K562 (cell line): ENCODE results near the gene GALNT9. TPM values are rescaled to one million over a fixed set of nuclear protein-coding genes. Genes with fewer than 3 reads are reported as not detected.

Experiments used
- ATAC-seq: fragments of 200-7000 bp; cut with Tn5 transposase; 3 replicates; pipeline ENCODE4 v1.9.1; 2020; ENCODE audit warnings: moderate library complexity
- BruUV-seq: library from RNA; stranded (reverse); fragments of 400-500 nt; replicated peaks from 2 replicates; lab custom pipeline; 2021; lab: Mats Ljungman, UMichigan
- CTCF ChIA-PET: fragments of 300-600 bp; formaldehyde crosslinking; extraction: SDS; loops from one replicate; lab custom pipeline; 2021; ENCODE audit warnings: low intra/inter-chr PET ratio; lab: Yijun Ruan, JAX
- POLR2A ChIA-PET: fragments of 300-600, 350-650 bp; sonication (Branson Sonifier 250); formaldehyde crosslinking; extraction: SDS; loops from one replicate; lab custom pipeline; 2021; ENCODE audit warnings: antibody characterized with exemption, inconsistent platforms; lab: Yijun Ruan, JAX
- DNase-seq, 4 experiments: peaks; one replicate each; pipeline versions ENCODE4 v3.0.0 to v3.0.0-alpha.2; 2011 to 2018; ENCODE audit warnings: low spot score in 3 of 4, mixed read lengths in 3 of 4; ENCODE audit errors: extremely low read depth in 1 of 4
- FAIRE-seq: peaks from 2 replicates; lab custom pipeline; 2011; peaks lifted over from hg19 to GRCh38; lab: Jason Lieb, UNC
- H2AFZ ChIP-seq: 2 replicates; pipeline ENCODE4 v1.6.0; 2011; ENCODE audit warnings: low read depth, low read length, control low read depth, inconsistent platforms
- H3K27ac ChIP-seq: fragments of 200-600 bp; 3 replicates; pipeline ENCODE4 v1.8.0; 2011; ENCODE audit warnings: low read depth, mild to moderate bottlenecking, control low read depth, inconsistent platforms, low read length, moderate library complexity, mixed read lengths; ENCODE audit errors: extremely low read depth
- H3K27me3 ChIP-seq, 2 experiments: fragments of 300-600 bp in 1 of 2; 2 replicates in 1 of 2; 3 replicates in 1 of 2; pipeline versions ENCODE4 v1.6.0 to v1.8.0; 2011; ENCODE audit warnings: inconsistent platforms in 2 of 2, low read length in 2 of 2, mild to moderate bottlenecking in 1 of 2, mixed read lengths in 1 of 2, moderate library complexity in 1 of 2; ENCODE audit not compliant: control insufficient read depth in 2 of 2, insufficient read depth in 2 of 2
- H3K36me3 ChIP-seq: fragments of 300-600 bp; 3 replicates; pipeline ENCODE4 v1.8.0; 2011; ENCODE audit warnings: mild to moderate bottlenecking, low read length, inconsistent platforms; ENCODE audit not compliant: control insufficient read depth, insufficient read depth
- H3K4me1 ChIP-seq, 2 experiments: fragments of 200-600 bp in 1 of 2; replicated peaks in 1 of 2; 2 replicates in 1 of 2; 3 replicates in 1 of 2; pipeline versions ENCODE4 v1.5.1 to v1.8.0; 2011; ENCODE audit warnings: inconsistent platforms in 2 of 2, low read length in 2 of 2, mild to moderate bottlenecking in 1 of 2, mixed read lengths in 1 of 2, moderate library complexity in 1 of 2; ENCODE audit not compliant: control insufficient read depth in 2 of 2, insufficient read depth in 2 of 2
- H3K4me2 ChIP-seq: 2 replicates; pipeline ENCODE4 v1.6.1; 2011; ENCODE audit warnings: low read length, control low read depth, inconsistent platforms, mixed read lengths; ENCODE audit not compliant: insufficient read depth
- H3K4me3 ChIP-seq: fragments of 200-600 bp; sonication (generic), shearing (Covaris generic); 2 replicates; pipeline ENCODE4 v1.5.1; 2016; ENCODE audit warnings: control low read depth, inconsistent platforms
- H3K79me2 ChIP-seq: fragments of 200-600 bp; 3 replicates; pipeline ENCODE4 v1.8.0; 2011; ENCODE audit warnings: low read length, inconsistent platforms; ENCODE audit not compliant: control insufficient read depth, insufficient read depth
- H3K9ac ChIP-seq, 2 experiments: 2 replicates each; pipeline versions ENCODE4 v1.6.0 to v1.6.1; 2011; ENCODE audit warnings: low read depth in 2 of 2, low read length in 2 of 2, control low read depth in 1 of 2, inconsistent platforms in 1 of 2, mild to moderate bottlenecking in 1 of 2, mixed read lengths in 1 of 2; ENCODE audit not compliant: insufficient read depth in 1 of 2
- H3K9me1 ChIP-seq: one replicate; pipeline ENCODE4 v1.6.0; 2011; ENCODE audit warnings: inconsistent platforms, mild to moderate bottlenecking, low read length, moderate library complexity; ENCODE audit not compliant: control insufficient read depth, insufficient read depth
- H3K9me3 ChIP-seq: replicated peaks from 2 replicates; pipeline ENCODE4 v1.5.1; 2011; ENCODE audit warnings: low read depth, low read length, inconsistent platforms; ENCODE audit not compliant: control insufficient read depth, insufficient read depth
- H4K20me1 ChIP-seq: replicated peaks from 2 replicates; pipeline ENCODE4 v1.6.1; 2011; ENCODE audit warnings: low read length, inconsistent platforms, mixed read lengths; ENCODE audit not compliant: control insufficient read depth, insufficient read depth
- CHD2 ChIP-seq: IDR thresholded peaks from 2 replicates; pipeline ENCODE4 v1.6.1; 2011; ENCODE audit warnings: low read depth, low read length
- ELF1 ChIP-seq: fragments of 200-800 bp; sonication (Bioruptor generic); IDR thresholded peaks from 2 replicates; pipeline ENCODE4 v1.6.1; 2016; ENCODE audit warnings: missing genetic modification characterization, missing compliant biosample characterization
- MEF2D ChIP-seq: conservative IDR thresholded peaks from 2 replicates; pipeline ENCODE4 v1.6.1; 2016; ENCODE audit warnings: low read depth, missing genetic modification characterization, missing compliant biosample characterization
- MXI1 ChIP-seq: IDR thresholded peaks from 2 replicates; pipeline ENCODE4 v1.6.1; 2011; ENCODE audit warnings: low read depth, mild to moderate bottlenecking, improper control_type of control experiment, low read length
- MYC ChIP-seq, 2 experiments: fragments of 250-450 bp in 1 of 2; sonication (Bioruptor Pico) in 1 of 2; IDR thresholded peaks; 2 replicates each; pipeline versions ENCODE4 v1.5.1 to v1.6.1; 2012 to 2021; ENCODE audit warnings: low read depth in 2 of 2, borderline replicate concordance in 1 of 2, improper control_type of control experiment in 1 of 2, low read length in 1 of 2, mild to moderate bottlenecking in 1 of 2, moderate library complexity in 1 of 2
- NR2C2 ChIP-seq, 2 experiments: fragments of 200-800 bp in 1 of 2; sonication (Bioruptor generic) in 1 of 2; sonication (generic) in 1 of 2; formaldehyde crosslinking in 1 of 2; IDR thresholded peaks; 2 replicates each; pipeline versions ENCODE4 v1.6.1 to v1.8.0; 2016 to 2022; ENCODE audit warnings: mild to moderate bottlenecking in 1 of 2, missing compliant biosample characterization in 1 of 2, missing genetic modification characterization in 1 of 2, missing genetic modification reagents in 1 of 2
- RBM22 ChIP-seq: fragments of 200-400 bp; formaldehyde crosslinking; IDR thresholded peaks from 2 replicates; pipeline ENCODE4 v1.6.1; 2018; ENCODE audit warnings: low read length, low read depth; ENCODE audit not compliant: poor library complexity, severe bottlenecking
- SNRNP70 ChIP-seq: fragments of 200-400 bp; formaldehyde crosslinking; optimal IDR thresholded peaks from 2 replicates; pipeline ENCODE3; 2017; ENCODE audit warnings: low read depth, low read length
- XRCC5 ChIP-seq: fragments of 200-400 bp; formaldehyde crosslinking; IDR thresholded peaks from 2 replicates; pipeline ENCODE4 v1.6.1; 2017; ENCODE audit warnings: low read depth, mild to moderate bottlenecking, low read length
- ZNF165 ChIP-seq: fragments of 250-450 bp; sonication (Bioruptor Pico); IDR thresholded peaks from 2 replicates; pipeline ENCODE4 v1.4.0; 2020; ENCODE audit warnings: borderline replicate concordance
- ZNF274 ChIP-seq: IDR thresholded peaks from 2 replicates; pipeline ENCODE4 v1.6.1; 2011; ENCODE audit warnings: low read depth, mild to moderate bottlenecking, low read length, moderate library complexity, borderline replicate concordance
- WGBS: fragments of 100-300 bp; shearing (Covaris generic); methylation state at CpG from one replicate; pipeline ENCODE4 v1.1.6; 2016; ENCODE audit warnings: low coverage, mixed read lengths; ENCODE audit not compliant: insufficient coverage; ENCODE audit errors: missing lambda C conversion rate; 5-methylcytosine and 5-hydroxymethylcytosine counted together
- in situ Hi-C: fragments of 300-500 bp; cut with MboI; formaldehyde crosslinking; loops from 4 replicates; pipeline ENCODE4 v1.15.0; 2018; ENCODE audit warnings: inconsistent platforms, mixed read lengths
- intact Hi-C: fragments of 100-400 bp; cut with micrococcal nuclease; formaldehyde crosslinking; loops from 2 replicates; pipeline ENCODE4 v1.14.2; 2022
- polyA plus RNA-seq, 8 experiments: library from polyadenylated mRNA; depleted of rRNA in 4 of 8; stranded (reverse) in 5 of 8; unstranded in 3 of 8; fragments of >200 nt; fragmentation: Nextera tagmentation in 2 of 8; fragmentation: Illumina TruSeq in 1 of 8; extraction: Ambion mirVana in 2 of 8; extraction: Trizol in 1 of 8; gene quantifications; 2 replicates each; pipeline versions ENCODE4 v1.2.1 to v1.2.3, GENCODE V29; 2011 to 2014; ENCODE audit warnings: inconsistent platforms in 1 of 8, missing spikeins in 1 of 8
- total RNA-seq, 7 experiments: library from RNA; depleted of rRNA in 6 of 7; stranded (reverse); fragments of >200 nt in 6 of 7; fragmentation: Illumina TruSeq in 2 of 7; extraction: Trizol in 2 of 7; gene quantifications; 2 replicates each; pipeline versions ENCODE4 v1.2.1 to v1.2.3, GENCODE V29; 2011 to 2021; ENCODE audit warnings: low replicate concordance in 1 of 7
- TF ChIP-seq, protein P1 (sequence below): fragments of 450-650 bp; IDR thresholded peaks from 2 replicates; pipeline ENCODE4 v1.6.1; 2016; ENCODE audit warnings: missing biosample characterization, missing genetic modification characterization
- TF ChIP-seq, protein P2 (sequence below): fragments of 250-450 bp; sonication (Bioruptor Pico); IDR thresholded peaks from 2 replicates; pipeline ENCODE4 v1.5.0; 2021
- TF ChIP-seq, protein P3 (sequence below): fragments of 250-450 bp; sonication (Bioruptor Pico); IDR thresholded peaks from 2 replicates; pipeline ENCODE4 v1.8.0; 2022; ENCODE audit warnings: inconsistent platforms

GALNT9 gene
- total and polyA plus RNA-seq, 9 of the 15 experiments (the other 6 are each of a cell fraction or from before 2014, with no cell fraction given) = not detected

DNA sequence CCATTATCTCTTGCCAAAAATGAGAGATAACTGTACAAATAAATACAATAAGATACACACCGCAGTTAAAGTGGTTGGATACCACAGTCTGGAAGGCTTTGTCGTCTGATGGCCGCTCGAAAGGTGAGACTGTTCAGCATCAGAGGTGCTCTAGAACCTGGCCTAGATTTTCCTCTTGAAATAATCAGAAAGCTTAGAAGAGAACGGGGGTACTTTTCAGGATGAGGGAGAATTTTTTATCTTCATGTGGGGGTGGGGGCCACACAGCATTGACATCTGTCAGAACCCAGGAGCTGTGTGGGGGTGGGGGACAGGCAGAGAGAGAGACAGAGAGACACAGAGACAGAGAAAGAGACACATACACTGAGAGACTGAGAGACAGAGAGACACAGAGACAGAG is 90.5 kb downstream of the GALNT9 start:
- whole genome bisulfite sequencing = 10% methylated on average over 5 of the region's 5 CpGs
- BruUV-seq = no TSS peak
- no peaks in the 10 kb centered on the region for H3K36me3 ChIP-seq
- FAIRE-seq (no peak), DNase-seq (no peak), ATAC-seq (no peak)
- H3K9ac ChIP-seq = no peak overlapping the region
- no peak overlapping the region for H3K4me3 ChIP-seq
- TF ChIP-seq CHD2 (no peak), SNRNP70 (no peak), XRCC5 (no peak), NR2C2 (CRISPR knock-in tag; IDR thresholded peaks at IDR 0.05) (no peak), NR2C2 (tag; IDR thresholded peaks at IDR 0.05) (no peak), MEF2D (tag) (no peak), ELF1 (tag) (no peak), ZNF165 (CRISPR knock-in tag) (no peak), ZNF274 (no peak), MYC (IDR thresholded peaks at IDR 0.05; ENCODE audit: low read depth, low read length) (no peak), MYC (CRISPR knock-in tag; IDR thresholded peaks at IDR 0.05; ENCODE audit: borderline replicate concordance, low read depth) (no peak), MXI1 (no peak), RBM22 (no peak)
- TF ChIP-seq, protein P1, sequence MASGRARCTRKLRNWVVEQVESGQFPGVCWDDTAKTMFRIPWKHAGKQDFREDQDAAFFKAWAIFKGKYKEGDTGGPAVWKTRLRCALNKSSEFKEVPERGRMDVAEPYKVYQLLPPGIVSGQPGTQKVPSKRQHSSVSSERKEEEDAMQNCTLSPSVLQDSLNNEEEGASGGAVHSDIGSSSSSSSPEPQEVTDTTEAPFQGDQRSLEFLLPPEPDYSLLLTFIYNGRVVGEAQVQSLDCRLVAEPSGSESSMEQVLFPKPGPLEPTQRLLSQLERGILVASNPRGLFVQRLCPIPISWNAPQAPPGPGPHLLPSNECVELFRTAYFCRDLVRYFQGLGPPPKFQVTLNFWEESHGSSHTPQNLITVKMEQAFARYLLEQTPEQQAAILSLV (tag) = no peak
- TF ChIP-seq, protein P2, sequence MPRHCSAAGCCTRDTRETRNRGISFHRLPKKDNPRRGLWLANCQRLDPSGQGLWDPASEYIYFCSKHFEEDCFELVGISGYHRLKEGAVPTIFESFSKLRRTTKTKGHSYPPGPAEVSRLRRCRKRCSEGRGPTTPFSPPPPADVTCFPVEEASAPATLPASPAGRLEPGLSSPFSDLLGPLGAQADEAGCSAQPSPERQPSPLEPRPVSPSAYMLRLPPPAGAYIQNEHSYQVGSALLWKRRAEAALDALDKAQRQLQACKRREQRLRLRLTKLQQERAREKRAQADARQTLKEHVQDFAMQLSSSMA = no peak
- TF ChIP-seq, protein P3, sequence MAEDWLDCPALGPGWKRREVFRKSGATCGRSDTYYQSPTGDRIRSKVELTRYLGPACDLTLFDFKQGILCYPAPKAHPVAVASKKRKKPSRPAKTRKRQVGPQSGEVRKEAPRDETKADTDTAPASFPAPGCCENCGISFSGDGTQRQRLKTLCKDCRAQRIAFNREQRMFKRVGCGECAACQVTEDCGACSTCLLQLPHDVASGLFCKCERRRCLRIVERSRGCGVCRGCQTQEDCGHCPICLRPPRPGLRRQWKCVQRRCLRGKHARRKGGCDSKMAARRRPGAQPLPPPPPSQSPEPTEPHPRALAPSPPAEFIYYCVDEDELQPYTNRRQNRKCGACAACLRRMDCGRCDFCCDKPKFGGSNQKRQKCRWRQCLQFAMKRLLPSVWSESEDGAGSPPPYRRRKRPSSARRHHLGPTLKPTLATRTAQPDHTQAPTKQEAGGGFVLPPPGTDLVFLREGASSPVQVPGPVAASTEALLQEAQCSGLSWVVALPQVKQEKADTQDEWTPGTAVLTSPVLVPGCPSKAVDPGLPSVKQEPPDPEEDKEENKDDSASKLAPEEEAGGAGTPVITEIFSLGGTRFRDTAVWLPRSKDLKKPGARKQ (CRISPR knock-in tag) = no peak
- no peak overlapping the region for H3K27ac ChIP-seq
- H3K9me1 ChIP-seq = no peaks in the 10 kb centered on the region
- H4K20me1 ChIP-seq = no peaks in the 10 kb centered on the region
- H3K4me2 ChIP-seq = no peak overlapping the region
- ChIA-PET POLR2A (interaction anchor here (0.6 kb wide), 1 partner anchor 413 kb away, joined by 3 read pairs; no protein-coding TSS in a partner anchor), CTCF (no interaction called here)
- no peaks in the 10 kb centered on the region for H3K9me3 ChIP-seq
- intact Hi-C loops = no loop called here
- H3K79me2 ChIP-seq = no peaks in the 10 kb centered on the region
- H3K4me1 ChIP-seq = peaks cover 0 to 14% of the 10 kb centered on the region in 2 experiments; a peak in 2 of 5 replicates
- peaks cover 2 to 20% of the 10 kb centered on the region in 2 experiments; a peak in 3 of 5 replicates for H3K27me3 ChIP-seq
- in situ Hi-C loops = no loop called here
- no peak overlapping the region for H2AFZ ChIP-seq
